ENCODE measurements around the gene LIMCH1. TPM values are rescaled to one million over a fixed set of nuclear protein-coding genes. Genes with fewer than 3 reads are reported as not detected.

Gene LIMCH1
- total RNA-seq, 1 donor from 2014 or later = not detected

GRCh38 chr4:41587286-41587685 is 49.3 kb downstream of the LIMCH1 start:
- intact Hi-C loops (cut with micrococcal nuclease) = no loop called here
- no peak overlapping the region for H3K27ac Mint-ChIP-seq
- DNase-seq = no peak
- H3K9me3 Mint-ChIP-seq = no peaks in the 10 kb centered on the region
- no peaks in the 10 kb centered on the region for H3K4me1 Mint-ChIP-seq
- H3K27me3 Mint-ChIP-seq = no peaks in the 10 kb centered on the region
- H3K4me3 Mint-ChIP-seq = no peak overlapping the region
- no peaks in the 10 kb centered on the region for H3K36me3 Mint-ChIP-seq (ENCODE audit: low read depth)

GRCh38 chr4:41590591-41590990 is 52.6 kb downstream of the LIMCH1 start:
- H3K4me1 Mint-ChIP-seq = no peaks in the 10 kb centered on the region
- H3K9me3 Mint-ChIP-seq = no peaks in the 10 kb centered on the region
- intact Hi-C loops (cut with micrococcal nuclease) = no loop called here
- no peaks in the 10 kb centered on the region for H3K36me3 Mint-ChIP-seq (ENCODE audit: low read depth)
- DNase-seq = no peak
- no peaks in the 10 kb centered on the region for H3K27me3 Mint-ChIP-seq
- no peak overlapping the region for H3K4me3 Mint-ChIP-seq
- H3K27ac Mint-ChIP-seq = no peak overlapping the region

GRCh38 chr4:41594432-41594831 is 56.5 kb downstream of the LIMCH1 start:
- Mint-ChIP-seq H3K9me3 (no peaks in the 10 kb centered on the region), H3K4me1 (no peaks in the 10 kb centered on the region), H3K36me3 (ENCODE audit: low read depth) (no peaks in the 10 kb centered on the region), H3K4me3 (no peak overlapping the region), H3K27ac (no peak overlapping the region), H3K27me3 (peaks cover 2% of the 10 kb centered on the region)
- no peak for DNase-seq
- intact Hi-C loops (cut with micrococcal nuclease) = no loop called here

DNA sequence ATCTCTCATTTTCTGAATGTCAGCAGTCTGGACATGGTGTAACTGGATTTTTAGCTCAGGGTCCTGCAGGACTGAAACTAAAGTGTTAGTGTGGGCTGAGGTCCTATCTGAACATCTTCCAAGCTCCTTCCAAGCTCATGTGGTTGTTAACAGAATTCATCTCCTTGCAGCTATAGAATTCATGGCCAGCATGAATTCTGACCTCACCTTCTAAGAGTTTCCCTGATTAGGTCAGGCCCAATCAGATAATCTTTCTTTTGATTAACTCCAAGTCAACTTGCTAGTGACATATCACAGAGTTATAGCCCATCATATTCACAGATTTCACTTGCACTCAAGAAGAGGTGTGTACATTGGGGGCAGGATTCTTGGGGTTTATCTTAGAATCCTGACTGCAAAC is 59.5 kb downstream of the LIMCH1 start:
- Mint-ChIP-seq H3K27me3 (peaks cover 2% of the 10 kb centered on the region), H3K4me3 (no peak overlapping the region), H3K27ac (no peak overlapping the region), H3K4me1 (no peaks in the 10 kb centered on the region), H3K9me3 (no peaks in the 10 kb centered on the region), H3K36me3 (ENCODE audit: low read depth) (no peaks in the 10 kb centered on the region)
- intact Hi-C loops (cut with micrococcal nuclease) = no loop called here
- no peak for DNase-seq

DNA sequence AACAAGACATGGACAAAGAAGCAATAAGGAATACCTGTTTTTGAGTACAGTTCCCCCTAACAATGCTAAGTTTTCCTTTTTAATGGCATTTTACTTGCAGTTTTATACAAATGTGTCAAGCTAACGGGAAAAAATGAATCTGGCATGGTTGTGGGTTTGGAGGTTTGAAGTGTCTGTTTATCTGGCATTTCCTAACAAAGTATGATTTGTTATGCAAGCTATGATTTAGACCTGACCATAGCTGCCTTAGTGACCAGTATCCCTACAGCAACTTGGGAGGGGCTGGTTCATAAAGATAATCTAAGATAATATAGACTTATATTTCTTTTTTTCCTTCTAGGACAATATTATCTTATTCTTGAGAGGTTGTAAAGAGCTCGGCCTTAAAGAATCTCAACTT is 60.6 kb downstream of the LIMCH1 start:
- Mint-ChIP-seq H3K4me1 (no peaks in the 10 kb centered on the region), H3K36me3 (ENCODE audit: low read depth) (no peaks in the 10 kb centered on the region), H3K9me3 (no peaks in the 10 kb centered on the region), H3K27ac (no peak overlapping the region), H3K4me3 (no peak overlapping the region), H3K27me3 (peaks cover 2% of the 10 kb centered on the region)
- DNase-seq = no peak
- intact Hi-C loops (cut with micrococcal nuclease) = no loop called here

- no peaks in the 10 kb centered on the region for H3K9me3 Mint-ChIP-seq
- H3K4me1 Mint-ChIP-seq = no peaks in the 10 kb centered on the region
- H3K4me3 Mint-ChIP-seq = no peak overlapping the region
- no peak for DNase-seq
- H3K36me3 Mint-ChIP-seq (ENCODE audit: low read depth) = no peaks in the 10 kb centered on the region
- intact Hi-C loops (cut with micrococcal nuclease) = no loop called here
- no peak overlapping the region for H3K27ac Mint-ChIP-seq
- peaks cover 2% of the 10 kb centered on the region for H3K27me3 Mint-ChIP-seq
Measured at GRCh38 chr4:41599192-41599786, 61.3 kb downstream of the LIMCH1 start.

DNA sequence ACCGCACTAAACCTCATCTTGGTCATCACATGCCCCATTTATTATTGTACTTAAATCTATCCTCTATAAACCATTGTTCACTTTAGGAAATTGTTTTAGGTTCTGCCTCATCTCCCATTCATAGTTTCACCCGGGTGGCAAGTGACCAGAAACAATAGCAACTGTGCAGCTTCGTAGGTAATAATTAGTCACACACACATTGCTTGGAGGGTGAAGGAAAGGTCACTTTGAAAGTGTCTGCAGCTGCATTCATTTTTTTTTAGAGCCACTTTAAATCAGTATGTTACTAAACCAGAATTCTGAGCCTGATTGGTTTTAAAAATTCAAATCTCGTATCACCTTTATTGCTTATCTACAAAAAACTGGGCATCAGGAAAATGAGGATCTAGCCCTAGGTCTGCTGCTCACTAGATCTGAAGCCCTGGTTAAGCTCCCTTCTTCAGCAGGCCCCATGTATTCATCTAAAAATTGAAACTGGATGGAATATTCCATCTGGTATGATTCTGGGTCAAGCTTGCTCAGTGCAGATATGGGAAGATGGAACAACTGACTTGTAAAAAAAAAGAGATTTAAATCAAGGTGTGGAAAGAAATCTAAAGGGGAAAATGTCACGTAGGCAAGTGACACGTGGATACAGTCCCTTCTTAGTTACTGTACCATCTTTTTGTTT is 62.4 kb downstream of the LIMCH1 start:
- H3K9me3 Mint-ChIP-seq = no peaks in the 10 kb centered on the region
- no peak for DNase-seq
- H3K27ac Mint-ChIP-seq = no peak overlapping the region
- no peaks in the 10 kb centered on the region for H3K4me1 Mint-ChIP-seq
- peaks cover 2% of the 10 kb centered on the region for H3K27me3 Mint-ChIP-seq
- no peaks in the 10 kb centered on the region for H3K36me3 Mint-ChIP-seq (ENCODE audit: low read depth)
- intact Hi-C loops (cut with micrococcal nuclease) = no loop called here
- H3K4me3 Mint-ChIP-seq = no peak overlapping the region

DNA sequence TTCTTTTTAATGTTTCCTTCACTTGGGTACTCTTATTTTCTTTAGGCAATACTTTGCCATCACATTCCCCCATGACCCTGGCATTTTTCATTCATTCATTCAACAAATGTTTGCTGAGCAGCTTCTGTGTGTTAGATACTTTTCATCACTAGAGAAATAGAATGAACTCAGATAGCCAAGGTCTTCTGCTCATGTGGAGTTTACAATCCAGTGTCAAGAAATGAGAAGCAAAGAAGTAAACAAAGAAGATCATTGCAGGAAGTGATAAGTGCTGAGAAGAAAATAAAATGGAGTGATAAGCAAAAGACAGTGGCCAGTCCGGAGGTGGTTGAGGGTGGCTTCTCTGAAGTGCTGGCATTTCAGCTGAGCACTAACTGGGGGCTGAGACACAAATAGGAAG is 63.1 kb downstream of the LIMCH1 start:
- Mint-ChIP-seq H3K27me3 (peaks cover 2% of the 10 kb centered on the region), H3K4me3 (no peak overlapping the region), H3K4me1 (no peaks in the 10 kb centered on the region), H3K9me3 (no peaks in the 10 kb centered on the region), H3K36me3 (ENCODE audit: low read depth) (no peaks in the 10 kb centered on the region), H3K27ac (no peak overlapping the region)
- intact Hi-C loops (cut with micrococcal nuclease) = no loop called here
- no peak for DNase-seq

DNA sequence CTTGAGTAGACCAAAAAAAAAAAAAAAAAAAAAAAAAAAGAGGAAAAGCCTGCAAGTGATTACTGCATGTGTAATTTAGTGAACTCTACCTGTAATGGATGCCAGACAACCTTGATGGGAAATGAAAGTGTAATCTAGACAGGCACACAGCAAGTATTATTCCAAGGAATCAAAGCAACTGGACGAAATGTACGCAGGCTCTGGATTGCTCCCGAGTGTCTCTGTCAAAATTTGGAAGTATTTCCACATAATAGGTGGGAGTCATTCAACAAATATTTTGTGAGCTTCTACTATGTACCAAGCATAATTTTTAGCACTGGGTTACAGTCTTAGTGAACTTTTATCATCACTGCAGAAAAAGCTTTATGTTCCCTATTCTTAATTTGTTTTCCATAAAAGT is 64.2 kb downstream of the LIMCH1 start:
- no peak overlapping the region for H3K27ac Mint-ChIP-seq
- H3K4me1 Mint-ChIP-seq = no peaks in the 10 kb centered on the region
- intact Hi-C loops (cut with micrococcal nuclease) = no loop called here
- H3K9me3 Mint-ChIP-seq = no peaks in the 10 kb centered on the region
- H3K27me3 Mint-ChIP-seq = peaks cover 2% of the 10 kb centered on the region
- H3K4me3 Mint-ChIP-seq = no peak overlapping the region
- no peaks in the 10 kb centered on the region for H3K36me3 Mint-ChIP-seq (ENCODE audit: low read depth)
- no peak for DNase-seq

DNA sequence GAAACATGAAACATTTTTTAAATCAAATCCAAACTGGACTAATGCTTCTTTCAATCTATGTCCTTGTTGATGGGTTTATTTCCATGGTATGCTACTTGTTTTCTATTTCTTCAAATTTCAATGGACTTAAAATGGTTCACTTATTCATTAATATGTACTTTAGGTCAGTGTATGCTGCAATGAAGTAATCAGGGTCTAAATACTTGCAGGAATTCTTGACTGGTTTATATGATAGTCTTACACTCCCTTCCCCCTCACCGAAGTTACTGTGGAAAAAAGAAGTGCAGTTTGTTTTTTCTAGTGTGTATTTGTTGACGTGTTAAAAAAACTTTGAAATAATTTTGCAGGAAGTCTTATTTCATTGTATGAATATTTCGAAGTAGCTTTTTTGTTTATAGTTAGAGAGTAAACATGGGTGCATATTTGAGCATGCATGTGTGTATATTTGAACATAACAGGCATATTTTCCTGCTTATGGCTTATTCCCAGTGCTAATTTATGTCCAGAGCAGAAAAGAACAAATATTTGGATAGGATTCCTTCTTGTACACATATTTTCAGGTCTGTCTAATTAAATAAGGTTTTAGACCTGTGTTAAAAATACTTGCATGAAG is 65.0 kb downstream of the LIMCH1 start:
- Mint-ChIP-seq H3K4me3 (no peak overlapping the region), H3K36me3 (ENCODE audit: low read depth) (no peaks in the 10 kb centered on the region), H3K4me1 (no peaks in the 10 kb centered on the region), H3K9me3 (no peaks in the 10 kb centered on the region), H3K27me3 (peaks cover 2% of the 10 kb centered on the region), H3K27ac (no peak overlapping the region)
- DNase-seq = no peak
- intact Hi-C loops (cut with micrococcal nuclease) = no loop called here

- no peak overlapping the region for H3K27ac Mint-ChIP-seq
- intact Hi-C loops (cut with micrococcal nuclease) = no loop called here
- no peaks in the 10 kb centered on the region for H3K4me1 Mint-ChIP-seq
- H3K9me3 Mint-ChIP-seq = no peaks in the 10 kb centered on the region
- no peak for DNase-seq
- H3K36me3 Mint-ChIP-seq (ENCODE audit: low read depth) = no peaks in the 10 kb centered on the region
- H3K4me3 Mint-ChIP-seq = no peak overlapping the region
- H3K27me3 Mint-ChIP-seq = no peaks in the 10 kb centered on the region
Measured at GRCh38 chr4:41609851-41610250, 71.9 kb downstream of the LIMCH1 start.

- DNase-seq = no peak
- intact Hi-C loops (cut with micrococcal nuclease) = no loop called here
- Mint-ChIP-seq H3K36me3 (ENCODE audit: low read depth) (no peaks in the 10 kb centered on the region), H3K4me3 (no peak overlapping the region), H3K27ac (no peak overlapping the region), H3K9me3 (no peaks in the 10 kb centered on the region), H3K4me1 (no peaks in the 10 kb centered on the region), H3K27me3 (no peaks in the 10 kb centered on the region)
Measured at GRCh38 chr4:41610474-41610873, 72.5 kb downstream of the LIMCH1 start.

- intact Hi-C loops (cut with micrococcal nuclease) = no loop called here
- Mint-ChIP-seq H3K27me3 (no peaks in the 10 kb centered on the region), H3K4me3 (no peak overlapping the region)
Measured at GRCh38 chr4:41611124-41611838, 73.3 kb downstream of the LIMCH1 start.

More at GRCh38 chr4:41611124-41611838, 73.3 kb downstream of the LIMCH1 start:
- H3K27ac Mint-ChIP-seq = no peak overlapping the region
- DNase-seq = no peak
- H3K36me3 Mint-ChIP-seq (ENCODE audit: low read depth) = no peaks in the 10 kb centered on the region
- H3K9me3 Mint-ChIP-seq = no peaks in the 10 kb centered on the region
- no peaks in the 10 kb centered on the region for H3K4me1 Mint-ChIP-seq
